ENCODE data around the gene ZNF18.
A peak's percentile ranks its signal among the peaks of the same experiment; 100 is the strongest.

ZNF18 gene

DNA sequence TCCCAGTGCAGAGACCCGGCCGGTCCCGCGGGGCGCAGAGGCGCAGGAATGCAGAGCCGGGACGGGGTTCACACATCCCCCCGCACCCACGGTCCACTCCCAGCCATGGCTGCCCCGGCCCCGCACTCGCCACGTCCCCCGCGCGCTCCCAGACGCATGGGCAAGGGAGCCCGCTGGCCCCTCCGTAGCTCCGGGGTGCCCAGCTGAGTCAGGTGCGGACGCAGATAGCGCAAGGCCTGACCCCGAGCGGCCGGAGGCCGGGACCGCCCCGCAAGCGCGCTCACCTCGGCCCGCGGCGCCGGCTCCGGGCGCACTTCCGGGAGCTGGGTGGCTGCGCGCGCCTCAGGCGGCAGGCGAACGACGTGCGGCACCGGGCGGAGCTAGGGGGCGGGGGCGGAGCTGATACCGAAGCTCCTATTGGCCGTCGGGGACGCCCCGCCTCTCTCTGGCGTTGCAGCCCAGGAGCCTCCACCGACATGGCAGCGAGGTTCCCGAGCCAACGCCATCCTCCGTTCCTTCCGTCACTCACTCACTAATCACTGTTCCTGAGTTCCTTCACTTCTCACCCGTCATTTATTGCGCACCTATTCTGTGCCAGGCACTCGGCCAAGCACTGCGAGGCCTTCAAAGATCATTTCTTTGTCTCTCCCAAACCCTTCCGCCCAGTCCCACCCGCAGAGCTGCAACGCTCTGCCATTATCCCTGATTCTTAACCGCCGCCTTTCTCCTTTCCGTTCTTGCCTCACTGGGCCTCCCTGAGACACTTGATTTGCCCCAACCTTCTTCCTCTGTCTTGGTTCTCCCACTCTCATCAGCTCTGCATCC, at the start of gene ZNF18:
Gene ZNF18, minus strand, starts transcription at position 329 of the 825 bp plus-strand sequence. CDS start 4,646 bp downstream, outside the sequence.
- DNase-seq = peak; percentile 92

- no peak for DNase-seq
Measured at GRCh38 chr17:12046786-12047185, 49.5 kb upstream of the ZNF18 start.

GRCh38 chr17:12043702-12044101, 46.4 kb upstream of the ZNF18 start:
- no peak for DNase-seq

DNA sequence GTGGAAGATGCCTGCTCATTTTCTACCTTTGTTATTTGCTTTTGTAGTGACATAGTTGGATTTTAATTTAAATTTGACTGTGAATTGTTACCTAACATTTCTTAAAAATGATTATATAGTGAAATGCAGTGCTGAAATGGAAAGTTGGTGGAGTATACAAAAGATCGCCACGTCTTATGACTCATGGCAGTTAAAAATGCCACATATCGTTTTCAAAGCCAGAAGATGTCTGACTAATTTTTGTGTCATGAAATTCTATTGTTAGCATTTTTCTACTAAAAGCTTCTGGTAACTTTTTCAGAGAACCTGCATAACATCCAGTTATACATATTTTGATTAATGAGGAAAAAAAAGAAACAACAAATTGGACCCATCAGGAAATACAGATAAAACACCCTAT, 44.0 kb upstream of the ZNF18 start:
- DNase-seq = peak; percentile 78

GRCh38 chr17:12040478-12040877, 43.2 kb upstream of the ZNF18 start:
- no peak for DNase-seq

GRCh38 chr17:12037970-12038369, 40.7 kb upstream of the ZNF18 start:
- no peak for DNase-seq

DNA sequence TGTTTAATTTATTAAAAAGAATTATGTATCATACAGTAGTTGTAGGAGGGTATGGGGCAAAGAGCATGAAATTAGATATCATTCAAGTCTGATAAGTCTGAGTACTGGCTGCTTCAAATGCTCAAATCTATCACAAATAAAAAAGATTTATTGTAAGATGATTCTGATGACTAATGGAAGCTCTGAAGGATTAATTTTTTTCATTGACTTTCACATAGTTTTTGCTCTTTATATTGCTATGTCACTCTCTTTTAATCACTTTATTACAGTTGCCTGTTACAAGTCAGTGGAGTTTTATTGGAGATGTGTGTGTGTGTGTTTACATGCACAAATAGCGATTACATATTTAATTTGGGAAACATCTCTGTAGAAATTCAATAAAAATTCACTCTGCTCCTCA, 38.4 kb upstream of the ZNF18 start:
- DNase-seq = no peak

DNA sequence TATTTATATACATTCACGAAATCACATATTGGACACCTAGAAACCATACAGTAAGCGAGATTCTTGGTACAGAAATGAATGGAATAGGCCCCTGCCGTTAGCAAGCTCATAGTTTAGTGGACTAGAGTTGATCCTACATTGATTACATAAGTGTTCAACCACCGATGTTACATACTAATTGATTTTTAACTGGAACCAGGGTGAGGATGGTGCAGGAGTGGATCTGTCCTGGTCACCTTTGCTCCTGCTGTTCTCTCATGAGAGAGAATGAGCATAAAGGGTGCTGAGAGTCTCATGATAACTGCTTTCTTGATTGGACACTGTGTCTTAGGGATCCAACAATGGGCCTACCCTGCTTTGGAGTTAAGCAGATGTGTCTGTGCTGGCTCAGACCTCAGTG, 37.3 kb upstream of the ZNF18 start:
- no peak for DNase-seq

DNA sequence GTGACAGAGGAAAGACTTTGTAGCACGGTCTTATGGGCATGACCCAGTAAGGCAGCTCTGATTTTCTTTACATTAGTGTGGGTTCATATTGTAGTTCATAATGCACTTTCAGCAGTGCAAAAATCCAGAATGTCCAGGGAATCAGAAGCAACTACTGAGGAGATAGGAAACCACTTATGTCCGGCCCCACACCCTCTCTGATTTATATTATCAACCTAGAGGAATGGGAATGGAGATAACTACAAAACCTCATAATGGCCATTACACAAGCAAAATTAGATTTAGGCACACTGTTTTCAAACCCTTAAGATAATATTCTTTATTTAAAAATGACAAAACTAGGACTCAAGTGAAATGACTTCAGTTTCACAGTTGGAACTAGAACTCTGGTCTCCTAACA, 31.3 kb upstream of the ZNF18 start:
- DNase-seq = no peak

- DNase-seq = no peak
Measured at GRCh38 chr17:12027658-12028057, 30.4 kb upstream of the ZNF18 start.

GRCh38 chr17:12024327-12024726, 27.1 kb upstream of the ZNF18 start:
- peak; percentile 67 for DNase-seq

DNA sequence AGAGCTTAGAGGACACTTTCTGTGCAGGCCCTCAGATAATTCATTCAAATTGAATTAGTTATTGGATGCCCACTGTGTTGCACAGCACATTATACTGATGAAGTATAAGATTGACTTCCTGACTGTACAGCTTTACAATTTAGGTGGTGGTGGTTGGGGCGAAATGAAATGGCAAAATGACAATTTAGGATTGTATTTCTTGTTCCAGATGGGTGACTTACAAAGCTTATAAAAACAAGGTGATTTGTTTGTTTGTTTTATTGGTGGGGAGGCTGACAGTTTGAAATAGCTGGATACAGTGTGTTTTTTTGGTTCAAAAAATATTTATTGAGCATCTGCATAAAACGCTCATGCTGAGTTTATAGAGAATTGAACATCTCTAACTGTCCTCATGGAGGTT, 25.0 kb upstream of the ZNF18 start:
- no peak for DNase-seq

DNA sequence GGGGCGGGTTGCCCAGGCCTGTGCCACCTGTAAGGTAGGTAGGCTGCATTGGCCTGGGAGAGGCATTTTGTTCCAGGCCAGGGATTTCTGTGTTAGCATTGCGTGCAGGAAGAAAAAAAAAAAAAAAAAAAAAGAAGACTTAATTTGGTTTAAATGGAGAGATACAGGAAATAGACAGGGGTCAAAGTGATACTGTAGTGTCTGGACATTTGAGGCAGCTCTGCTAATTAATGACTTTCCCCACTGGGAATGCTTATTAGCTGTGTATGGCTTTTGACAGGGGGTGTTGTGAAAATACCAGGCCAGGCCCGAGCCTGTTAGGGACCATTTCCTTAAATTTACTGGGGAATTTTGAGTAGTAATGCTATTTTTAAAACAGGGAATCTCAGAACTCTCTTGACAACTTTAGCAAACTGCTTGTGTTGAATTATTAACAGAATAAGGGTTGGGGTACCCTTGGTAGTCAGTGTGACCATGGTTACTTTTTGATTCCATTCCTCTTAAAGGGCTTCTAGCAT, 24.4 kb upstream of the ZNF18 start:
- DNase-seq = no peak

GRCh38 chr17:12020642-12021622, 23.7 kb upstream of the ZNF18 start, which contains the start of gene MAP2K4:
Gene MAP2K4, plus strand, starts transcription at chr17:12020877. Its CDS starts 10 bp downstream, at chr17:12020887.
- peak; percentile 86 for DNase-seq

DNA sequence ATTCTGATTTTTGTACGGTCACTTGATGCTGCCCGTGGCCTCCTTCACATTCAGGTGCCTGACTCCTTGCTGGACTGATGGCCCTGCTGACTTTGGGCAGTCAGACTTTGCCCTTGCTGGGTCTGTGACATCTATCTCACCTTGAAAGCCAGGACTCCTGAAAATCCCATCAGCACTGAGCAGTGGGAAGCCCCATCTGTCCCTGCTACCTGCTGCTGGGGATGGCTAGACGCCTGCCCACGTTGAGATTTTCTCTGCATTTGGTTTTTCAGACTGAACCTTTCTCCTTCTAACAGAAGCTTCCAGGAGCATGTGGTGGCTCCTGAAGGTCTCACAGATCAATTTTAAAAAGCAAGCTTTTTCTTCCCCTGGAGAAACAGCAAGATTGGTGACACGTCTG, 10.2 kb upstream of the ZNF18 start:
- DNase-seq = no peak

GRCh38 chr17:11999696-12000095, 2.4 kb upstream of the ZNF18 start:
- no peak for DNase-seq

DNA sequence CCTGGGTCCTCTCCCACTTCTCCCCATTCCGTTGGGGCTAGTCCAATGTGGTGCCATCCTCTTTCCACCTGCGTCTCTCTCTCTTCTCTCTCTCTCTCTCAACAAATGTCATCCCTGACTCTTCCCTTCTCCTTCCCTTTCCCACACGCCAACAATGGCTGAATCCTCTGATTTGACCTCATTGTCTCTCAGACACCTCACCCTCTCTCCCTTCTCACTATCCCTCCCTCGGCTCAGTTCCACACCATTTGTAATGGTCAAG, 628 bp upstream of the ZNF18 start:
- no peak for DNase-seq

- peak; percentile 32 for DNase-seq
Measured at GRCh38 chr17:11996722-11997146, 541 bp downstream of the ZNF18 start.

DNA sequence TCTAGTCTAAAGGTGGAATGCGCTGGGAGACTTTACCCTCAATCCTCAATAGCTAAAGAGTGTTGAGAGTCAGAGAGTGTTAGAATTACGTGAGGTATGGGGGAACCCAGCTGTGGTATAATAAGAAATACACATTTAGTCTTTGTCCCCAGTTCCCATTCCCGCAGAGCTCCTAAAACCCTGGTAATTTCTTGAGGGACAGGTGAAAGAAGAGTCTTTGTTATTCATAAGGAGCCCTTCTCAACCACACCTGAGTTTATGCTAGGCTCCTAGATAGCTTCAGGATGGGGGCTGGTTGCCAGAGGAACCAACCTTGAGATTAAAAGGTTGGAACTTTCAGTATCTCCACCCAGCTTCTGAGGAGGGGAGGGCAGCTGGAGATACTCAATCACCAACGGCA, 5.8 kb downstream of the ZNF18 start:
- no peak for DNase-seq

- no peak for DNase-seq
Measured at GRCh38 chr17:11990363-11990983, 6.8 kb downstream of the ZNF18 start.

GRCh38 chr17:11986942-11987329, 10.3 kb downstream of the ZNF18 start:
- DNase-seq = peak; percentile 49

DNA sequence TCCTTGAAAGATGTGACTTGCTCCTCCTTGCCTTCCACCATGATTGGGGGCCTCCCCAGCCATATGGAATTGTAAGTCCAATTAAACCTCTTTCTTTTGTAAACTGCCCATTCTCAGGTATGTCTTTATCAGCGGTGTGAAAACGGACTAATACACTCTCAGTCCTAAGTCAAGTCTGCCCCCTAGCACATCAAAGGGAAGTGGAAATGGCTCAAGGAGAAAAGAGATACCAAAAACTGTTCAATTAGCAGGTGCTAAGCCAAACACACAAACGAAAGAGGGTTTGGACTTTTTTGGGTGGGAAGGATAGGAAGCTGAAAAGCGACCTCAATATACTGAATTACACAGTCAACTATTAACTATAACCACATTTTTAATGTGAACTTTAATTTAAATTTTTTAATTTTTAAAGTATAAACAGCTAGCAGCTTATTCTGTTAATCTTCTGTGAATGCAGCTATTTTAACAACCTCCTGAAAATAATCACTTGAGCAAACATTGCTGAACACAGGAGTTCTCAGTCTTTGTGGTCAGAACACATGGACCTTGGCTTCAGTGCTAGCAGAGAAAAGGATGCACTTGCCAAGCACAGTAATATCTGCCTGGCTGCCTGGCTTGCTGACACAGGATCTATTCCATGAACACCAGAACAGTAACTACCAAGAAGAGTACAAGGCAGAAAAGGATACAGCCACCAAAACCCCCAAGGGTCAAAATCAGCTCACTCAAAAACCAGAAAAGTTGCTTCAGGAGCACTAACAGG, 10.9 kb downstream of the ZNF18 start:
- DNase-seq = no peak

All from fibroblast of upper back skin (primary cell).